Measurements from ENCODE around the gene FANCE.

DNA sequence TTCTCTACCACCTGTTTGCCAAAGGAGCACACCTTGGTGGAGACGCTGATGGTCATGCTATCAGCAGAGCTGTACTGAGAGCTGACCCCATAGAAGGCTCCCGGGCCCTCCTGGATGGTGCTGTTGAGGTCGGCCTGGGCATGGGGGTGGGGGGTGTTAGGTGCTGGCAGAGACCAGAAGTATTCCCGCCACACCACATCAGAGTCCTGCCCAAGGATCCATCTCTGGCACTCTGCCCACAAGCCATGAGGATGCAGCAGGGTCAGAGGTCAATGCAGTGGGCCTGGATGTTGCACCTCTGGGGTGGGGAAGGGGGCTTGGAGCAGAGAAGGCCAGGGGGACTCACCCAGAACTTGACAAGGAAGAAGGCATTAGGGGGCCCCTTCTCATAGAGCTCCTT, 23.4 kb downstream of the FANCE start:
- TF ChIP-seq, protein P1, sequence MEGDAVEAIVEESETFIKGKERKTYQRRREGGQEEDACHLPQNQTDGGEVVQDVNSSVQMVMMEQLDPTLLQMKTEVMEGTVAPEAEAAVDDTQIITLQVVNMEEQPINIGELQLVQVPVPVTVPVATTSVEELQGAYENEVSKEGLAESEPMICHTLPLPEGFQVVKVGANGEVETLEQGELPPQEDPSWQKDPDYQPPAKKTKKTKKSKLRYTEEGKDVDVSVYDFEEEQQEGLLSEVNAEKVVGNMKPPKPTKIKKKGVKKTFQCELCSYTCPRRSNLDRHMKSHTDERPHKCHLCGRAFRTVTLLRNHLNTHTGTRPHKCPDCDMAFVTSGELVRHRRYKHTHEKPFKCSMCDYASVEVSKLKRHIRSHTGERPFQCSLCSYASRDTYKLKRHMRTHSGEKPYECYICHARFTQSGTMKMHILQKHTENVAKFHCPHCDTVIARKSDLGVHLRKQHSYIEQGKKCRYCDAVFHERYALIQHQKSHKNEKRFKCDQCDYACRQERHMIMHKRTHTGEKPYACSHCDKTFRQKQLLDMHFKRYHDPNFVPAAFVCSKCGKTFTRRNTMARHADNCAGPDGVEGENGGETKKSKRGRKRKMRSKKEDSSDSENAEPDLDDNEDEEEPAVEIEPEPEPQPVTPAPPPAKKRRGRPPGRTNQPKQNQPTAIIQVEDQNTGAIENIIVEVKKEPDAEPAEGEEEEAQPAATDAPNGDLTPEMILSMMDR (optimal IDR thresholded peaks at IDR 0.05 in 1 of 3, IDR thresholded peaks at IDR 0.05 in 1 of 3, conservative IDR thresholded peaks at IDR 0.05 in 1 of 3; ENCODE audit: extremely low read depth in 1 of 3, insufficient read depth in 2 of 3, low read length in 3 of 3) = no peak
- TF ChIP-seq EZH2 (IDR thresholded peaks at IDR 0.05; ENCODE audit: low read length) = no peak
